ENCODE results near the gene PNKD. TPM values are rescaled to one million over a fixed set of nuclear protein-coding genes. Genes with fewer than 3 reads are reported as not detected.

The PNKD gene
- total RNA-seq, 1 donor from 2014 or later, result 58.4 TPM

GRCh38 chr2:218315397-218315796 lies 45.1 kb downstream of the PNKD start:
- no peak overlapping the region for H3K27ac Mint-ChIP-seq
- H3K27me3 Mint-ChIP-seq, result no peaks in the 10 kb centered on the region
- H3K9me3 Mint-ChIP-seq, result no peaks in the 10 kb centered on the region
- no peaks in the 10 kb centered on the region for H3K36me3 Mint-ChIP-seq
- peaks cover 46% of the 10 kb centered on the region for H3K4me1 Mint-ChIP-seq (ENCODE audit: unreplicated experiment)
- DNase-seq (ENCODE audit: extremely low spot score, unreplicated experiment), result no peak
- no peak overlapping the region for H3K4me3 Mint-ChIP-seq
- TF ChIP-seq CTCF (conservative IDR thresholded peaks at IDR 0.05), result no peak

GRCh38 chr2:218317303-218317630 lies 46.9 kb downstream of the PNKD start:
- no peaks in the 10 kb centered on the region for H3K36me3 Mint-ChIP-seq
- H3K9me3 Mint-ChIP-seq, result no peaks in the 10 kb centered on the region
- DNase-seq (ENCODE audit: extremely low spot score, unreplicated experiment), result no peak
- no peak overlapping the region for H3K4me3 Mint-ChIP-seq
- TF ChIP-seq CTCF (conservative IDR thresholded peaks at IDR 0.05), result no peak
- no peaks in the 10 kb centered on the region for H3K27me3 Mint-ChIP-seq
- peak overlapping the region; percentile 77 for H3K27ac Mint-ChIP-seq
- peaks cover 39% of the 10 kb centered on the region for H3K4me1 Mint-ChIP-seq (ENCODE audit: unreplicated experiment)

GRCh38 chr2:218317835-218318234 lies 47.5 kb downstream of the PNKD start:
- H3K27ac Mint-ChIP-seq, result no peak overlapping the region
- H3K9me3 Mint-ChIP-seq, result no peaks in the 10 kb centered on the region
- H3K4me3 Mint-ChIP-seq, result no peak overlapping the region
- DNase-seq (ENCODE audit: extremely low spot score, unreplicated experiment), result no peak
- TF ChIP-seq CTCF (conservative IDR thresholded peaks at IDR 0.05), result no peak
- no peaks in the 10 kb centered on the region for H3K36me3 Mint-ChIP-seq
- H3K4me1 Mint-ChIP-seq (ENCODE audit: unreplicated experiment), result peaks cover 41% of the 10 kb centered on the region
- no peaks in the 10 kb centered on the region for H3K27me3 Mint-ChIP-seq

GRCh38 chr2:218318241-218318640 lies 47.9 kb downstream of the PNKD start:
- no peak for TF ChIP-seq CTCF (conservative IDR thresholded peaks at IDR 0.05)
- DNase-seq (ENCODE audit: extremely low spot score, unreplicated experiment), result no peak
- no peaks in the 10 kb centered on the region for H3K36me3 Mint-ChIP-seq
- H3K27me3 Mint-ChIP-seq, result no peaks in the 10 kb centered on the region
- H3K27ac Mint-ChIP-seq, result no peak overlapping the region
- peaks cover 41% of the 10 kb centered on the region for H3K4me1 Mint-ChIP-seq (ENCODE audit: unreplicated experiment)
- H3K9me3 Mint-ChIP-seq, result no peaks in the 10 kb centered on the region
- H3K4me3 Mint-ChIP-seq, result no peak overlapping the region

GRCh38 chr2:218319813-218320365 lies 49.6 kb downstream of the PNKD start:
- TF ChIP-seq CTCF (conservative IDR thresholded peaks at IDR 0.05), result no peak
- Mint-ChIP-seq H3K27me3 (no peaks in the 10 kb centered on the region), H3K9me3 (no peaks in the 10 kb centered on the region), H3K4me1 (ENCODE audit: unreplicated experiment) (peaks cover 50% of the 10 kb centered on the region), H3K4me3 (no peak overlapping the region), H3K27ac (no peak overlapping the region), H3K36me3 (no peaks in the 10 kb centered on the region)
- DNase-seq (ENCODE audit: extremely low spot score, unreplicated experiment), result no peak

All from type B pancreatic cell (in vitro differentiated cells).